Neural progenitor cell (in vitro differentiated cells): Measurements from ENCODE around the gene CLNS1A. TPM values are rescaled to one million over a fixed set of nuclear protein-coding genes. Genes with fewer than 3 reads are reported as not detected.

ENCODE experiments used
- DNase-seq: peaks from one replicate; pipeline ENCODE4 v3.0.0-alpha.2; 2016; ENCODE audit warnings: low spot score
- H2AFZ ChIP-seq: fragments of 200-600 bp; sonication (generic); replicated peaks from 2 replicates; pipeline ENCODE4 v1.6.1; 2016; ENCODE audit warnings: antibody characterized with exemption
- H3F3A ChIP-seq: fragments of 200-600 bp; sonication (generic); 2 replicates; pipeline ENCODE4 v1.6.1; 2016; ENCODE audit warnings: antibody characterized with exemption, low read depth
- H3K27ac ChIP-seq: fragments of 200-600 bp; sonication (generic); 2 replicates; pipeline ENCODE4 v1.5.1; 2016; ENCODE audit warnings: mild to moderate bottlenecking
- H3K27me3 ChIP-seq: fragments of 200-600 bp; sonication (generic); 2 replicates; pipeline ENCODE4 v1.6.1; 2016; ENCODE audit warnings: mild to moderate bottlenecking, moderate library complexity
- H3K36me3 ChIP-seq: fragments of 200-600 bp; sonication (generic); 2 replicates; pipeline ENCODE4 v1.5.1; 2016
- H3K4me1 ChIP-seq: fragments of 200-600 bp; sonication (generic); 2 replicates; pipeline ENCODE4 v1.6.1; 2016; ENCODE audit warnings: mixed run types
- H3K4me2 ChIP-seq: fragments of 200-600 bp; sonication (generic); 2 replicates; pipeline ENCODE4 v1.6.1; 2016
- H3K4me3 ChIP-seq: fragments of 200-600 bp; sonication (generic); 2 replicates; pipeline ENCODE4 v1.5.1; 2016
- H3K79me2 ChIP-seq: fragments of 200-600 bp; sonication (generic); 2 replicates; pipeline ENCODE4 v1.6.1; 2016; ENCODE audit warnings: low read depth
- H3K9ac ChIP-seq: fragments of 200-600 bp; sonication (generic); 2 replicates; pipeline ENCODE4 v1.6.1; 2016
- H3K9me3 ChIP-seq: fragments of 200-600 bp; sonication (generic); 2 replicates; pipeline ENCODE4 v1.5.1; 2016; ENCODE audit warnings: low read depth
- H4K20me1 ChIP-seq: fragments of 200-600 bp; sonication (generic); 2 replicates; pipeline ENCODE4 v1.6.1; 2016; ENCODE audit warnings: low read depth
- H3K27ac Mint-ChIP-seq: 3 replicates; pipeline ENCODE4 v1.8.0; 2021; ENCODE audit warnings: mixed read lengths
- H3K27me3 Mint-ChIP-seq: 2 replicates; pipeline ENCODE4 v1.8.0; 2022; ENCODE audit warnings: low read depth, mild to moderate bottlenecking, inconsistent platforms, moderate library complexity, mixed read lengths; ENCODE audit not compliant: insufficient read depth
- H3K36me3 Mint-ChIP-seq: 3 replicates; pipeline ENCODE4 v1.8.0; 2021; ENCODE audit warnings: mixed read lengths
- H3K4me1 Mint-ChIP-seq: 3 replicates; pipeline ENCODE4 v1.8.0; 2021; ENCODE audit warnings: mixed read lengths
- H3K4me3 Mint-ChIP-seq: 3 replicates; pipeline ENCODE4 v1.8.0; 2021; ENCODE audit warnings: mild to moderate bottlenecking, moderate library complexity, mixed read lengths
- H3K9me3 Mint-ChIP-seq: 3 replicates; pipeline ENCODE4 v1.8.0; 2020; ENCODE audit warnings: mixed read lengths
- EZH2 ChIP-seq: fragments of 200-600 bp; sonication (generic); IDR thresholded peaks from 2 replicates; pipeline ENCODE4 v1.6.1; 2017; ENCODE audit warnings: antibody characterized with exemption, mild to moderate bottlenecking, moderate library complexity
- EZH2phosphoT487 ChIP-seq: fragments of 200-600 bp; sonication (generic); IDR thresholded peaks from 2 replicates; pipeline ENCODE4 v1.6.1; 2017; ENCODE audit warnings: antibody characterized with exemption
- total RNA-seq: library from RNA; depleted of rRNA; stranded (reverse); fragments of >200 nt; gene quantifications from 2 replicates; pipeline ENCODE4 v1.2.3, GENCODE V29; 2015; ENCODE audit warnings: low replicate concordance
- TF ChIP-seq, protein P1 (sequence below): fragments of 200-600 bp; sonication (generic); IDR thresholded peaks from 2 replicates; pipeline ENCODE4 v1.5.1; 2017; ENCODE audit warnings: antibody characterized with exemption, mild to moderate bottlenecking

The CLNS1A gene
- total RNA-seq, 1 donor from 2014 or later = 413 TPM

DNA sequence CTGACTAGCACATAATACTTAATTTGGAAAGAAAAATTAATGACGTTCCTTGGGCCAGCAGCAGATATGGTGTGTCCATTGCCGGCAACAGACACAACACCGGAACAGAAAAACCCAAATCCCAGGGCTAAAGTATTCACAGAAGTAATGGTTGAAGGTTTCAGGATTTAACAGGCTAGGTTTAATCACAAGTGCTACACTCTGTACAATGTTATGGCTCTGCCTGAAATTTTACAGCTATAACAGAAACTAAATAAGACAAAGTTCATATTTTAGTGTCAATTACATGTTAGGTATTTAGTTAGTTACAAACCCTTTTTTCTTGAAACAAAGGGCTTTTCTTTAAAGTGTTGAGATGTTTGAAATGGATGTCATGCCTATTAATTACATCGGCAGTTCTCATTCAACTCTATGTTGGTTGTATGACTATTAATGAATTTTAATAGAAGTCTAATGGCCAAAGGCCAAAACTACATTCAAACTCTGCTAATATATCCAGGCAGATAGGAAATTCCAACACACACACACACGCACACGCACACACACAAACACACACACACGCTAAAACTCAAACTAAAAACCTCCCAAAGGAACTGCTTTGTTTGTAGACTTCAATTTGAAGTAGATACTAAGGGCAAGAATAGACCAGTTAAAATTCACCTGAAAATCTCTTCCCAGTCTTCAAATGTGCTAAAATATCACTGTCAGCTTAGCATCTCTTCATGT is 27.8 kb upstream of the CLNS1A start:
- no peak overlapping the region for H3K9ac ChIP-seq
- no peaks in the 10 kb centered on the region for H3K79me2 ChIP-seq
- no peak overlapping the region for H3K4me3 ChIP-seq
- H3K9me3 Mint-ChIP-seq = no peaks in the 10 kb centered on the region
- H3K27me3 ChIP-seq = no peaks in the 10 kb centered on the region
- no peaks in the 10 kb centered on the region for H3K4me1 ChIP-seq
- no peak overlapping the region for H3K27ac Mint-ChIP-seq
- TF ChIP-seq, protein P1, sequence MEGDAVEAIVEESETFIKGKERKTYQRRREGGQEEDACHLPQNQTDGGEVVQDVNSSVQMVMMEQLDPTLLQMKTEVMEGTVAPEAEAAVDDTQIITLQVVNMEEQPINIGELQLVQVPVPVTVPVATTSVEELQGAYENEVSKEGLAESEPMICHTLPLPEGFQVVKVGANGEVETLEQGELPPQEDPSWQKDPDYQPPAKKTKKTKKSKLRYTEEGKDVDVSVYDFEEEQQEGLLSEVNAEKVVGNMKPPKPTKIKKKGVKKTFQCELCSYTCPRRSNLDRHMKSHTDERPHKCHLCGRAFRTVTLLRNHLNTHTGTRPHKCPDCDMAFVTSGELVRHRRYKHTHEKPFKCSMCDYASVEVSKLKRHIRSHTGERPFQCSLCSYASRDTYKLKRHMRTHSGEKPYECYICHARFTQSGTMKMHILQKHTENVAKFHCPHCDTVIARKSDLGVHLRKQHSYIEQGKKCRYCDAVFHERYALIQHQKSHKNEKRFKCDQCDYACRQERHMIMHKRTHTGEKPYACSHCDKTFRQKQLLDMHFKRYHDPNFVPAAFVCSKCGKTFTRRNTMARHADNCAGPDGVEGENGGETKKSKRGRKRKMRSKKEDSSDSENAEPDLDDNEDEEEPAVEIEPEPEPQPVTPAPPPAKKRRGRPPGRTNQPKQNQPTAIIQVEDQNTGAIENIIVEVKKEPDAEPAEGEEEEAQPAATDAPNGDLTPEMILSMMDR = no peak
- TF ChIP-seq EZH2phosphoT487 (no peak), EZH2 (no peak)
- peaks cover 18% of the 10 kb centered on the region for H3K36me3 Mint-ChIP-seq
- peak overlapping the region; percentile 33 for H3K27ac ChIP-seq
- peaks cover 2% of the 10 kb centered on the region for H4K20me1 ChIP-seq
- H3K4me2 ChIP-seq = no peak overlapping the region
- no peak for DNase-seq
- no peak overlapping the region for H2AFZ ChIP-seq
- H3K36me3 ChIP-seq = peaks cover 10% of the 10 kb centered on the region
- H3K27me3 Mint-ChIP-seq = no peaks in the 10 kb centered on the region
- peaks cover 21% of the 10 kb centered on the region for H3F3A ChIP-seq
- H3K4me3 Mint-ChIP-seq = no peak overlapping the region
- no peaks in the 10 kb centered on the region for H3K9me3 ChIP-seq
- no peaks in the 10 kb centered on the region for H3K4me1 Mint-ChIP-seq

DNA sequence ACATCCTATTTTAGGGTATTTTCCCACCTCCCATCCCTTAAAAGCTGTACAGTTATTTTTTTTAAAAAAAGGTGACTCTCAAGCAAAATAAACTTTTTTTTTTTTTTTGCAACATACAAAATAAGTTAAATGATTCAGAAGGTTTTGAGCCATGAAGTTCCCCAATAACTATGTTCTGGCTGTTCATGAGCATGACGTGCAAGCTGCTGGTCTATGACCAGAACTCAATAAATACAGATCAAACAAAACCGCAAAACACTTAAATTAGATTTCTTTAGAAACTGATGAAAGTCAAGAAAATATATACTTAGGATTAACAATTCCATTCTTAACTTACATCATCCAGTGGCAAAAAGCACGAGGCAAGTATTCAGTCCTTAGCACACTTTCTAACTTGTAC is 24.1 kb upstream of the CLNS1A start:
- Histone ChIP-seq H3K4me3 (no peak overlapping the region), H3K27ac (no peak overlapping the region), H3K4me2 (no peak overlapping the region), H3K4me1 (no peaks in the 10 kb centered on the region), H3K79me2 (no peaks in the 10 kb centered on the region), H2AFZ (no peak overlapping the region), H3K36me3 (peaks cover 6% of the 10 kb centered on the region), H3K27me3 (no peaks in the 10 kb centered on the region), H3K9ac (no peak overlapping the region), H4K20me1 (no peaks in the 10 kb centered on the region), H3K9me3 (no peaks in the 10 kb centered on the region), H3F3A (peaks cover 21% of the 10 kb centered on the region)
- Mint-ChIP-seq H3K27ac (no peak overlapping the region), H3K4me3 (no peak overlapping the region), H3K36me3 (no peaks in the 10 kb centered on the region), H3K27me3 (no peaks in the 10 kb centered on the region), H3K9me3 (no peaks in the 10 kb centered on the region), H3K4me1 (no peaks in the 10 kb centered on the region)
- DNase-seq = no peak
- TF ChIP-seq EZH2phosphoT487 (no peak), EZH2 (no peak)
- TF ChIP-seq, protein P1 = no peak

DNA sequence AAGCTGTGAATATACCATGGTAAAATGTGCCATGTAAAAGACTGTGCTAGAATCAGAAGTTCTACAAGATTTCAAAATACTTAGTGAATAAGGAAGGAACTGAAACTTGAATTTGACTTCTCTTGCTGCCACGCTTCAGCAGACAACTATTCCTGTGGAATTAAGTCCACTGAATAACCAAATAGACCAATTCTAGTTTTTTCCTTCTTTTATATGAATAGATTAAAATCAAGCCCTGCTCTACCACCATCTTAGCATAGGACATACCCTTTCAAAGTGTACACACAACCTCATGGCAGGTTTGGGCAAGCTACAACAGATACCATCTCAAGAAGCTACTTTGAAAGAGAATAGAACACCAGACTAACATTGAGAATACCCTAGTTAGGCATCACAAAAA is 23.4 kb upstream of the CLNS1A start:
- no peaks in the 10 kb centered on the region for H3K79me2 ChIP-seq
- no peaks in the 10 kb centered on the region for H3K4me1 ChIP-seq
- H3K27ac ChIP-seq = no peak overlapping the region
- H3K27ac Mint-ChIP-seq = no peak overlapping the region
- H3K4me1 Mint-ChIP-seq = no peaks in the 10 kb centered on the region
- no peak overlapping the region for H3K9ac ChIP-seq
- no peak overlapping the region for H3K4me2 ChIP-seq
- H3K9me3 ChIP-seq = no peaks in the 10 kb centered on the region
- H2AFZ ChIP-seq = no peak overlapping the region
- H3K4me3 Mint-ChIP-seq = no peak overlapping the region
- H3K27me3 ChIP-seq = no peaks in the 10 kb centered on the region
- DNase-seq = no peak
- no peaks in the 10 kb centered on the region for H4K20me1 ChIP-seq
- H3K4me3 ChIP-seq = no peak overlapping the region
- no peaks in the 10 kb centered on the region for H3K27me3 Mint-ChIP-seq
- peaks cover 3% of the 10 kb centered on the region for H3K36me3 ChIP-seq
- H3K9me3 Mint-ChIP-seq = no peaks in the 10 kb centered on the region
- TF ChIP-seq, protein P1 = no peak
- TF ChIP-seq EZH2 (no peak), EZH2phosphoT487 (no peak)
- H3F3A ChIP-seq = peaks cover 17% of the 10 kb centered on the region
- no peaks in the 10 kb centered on the region for H3K36me3 Mint-ChIP-seq
